AG09319 (cell line): ENCODE results near the gene EFNB2.

Experiments used
- DNase-seq: peaks from one replicate; pipeline ENCODE4 v3.0.0-alpha.2; 2010; ENCODE audit warnings: low read depth; ENCODE audit errors: extremely low read depth
- TF ChIP-seq, protein P1 (sequence below): IDR thresholded peaks from 2 replicates; pipeline ENCODE4 v1.5.1; 2011; ENCODE audit warnings: low read depth, mild to moderate bottlenecking, inconsistent platforms, low read length, moderate library complexity

EFNB2 gene

GRCh38 chr13:106455777-106456176 is 79.7 kb downstream of the EFNB2 start:
- no peak for DNase-seq
- TF ChIP-seq, protein P1, sequence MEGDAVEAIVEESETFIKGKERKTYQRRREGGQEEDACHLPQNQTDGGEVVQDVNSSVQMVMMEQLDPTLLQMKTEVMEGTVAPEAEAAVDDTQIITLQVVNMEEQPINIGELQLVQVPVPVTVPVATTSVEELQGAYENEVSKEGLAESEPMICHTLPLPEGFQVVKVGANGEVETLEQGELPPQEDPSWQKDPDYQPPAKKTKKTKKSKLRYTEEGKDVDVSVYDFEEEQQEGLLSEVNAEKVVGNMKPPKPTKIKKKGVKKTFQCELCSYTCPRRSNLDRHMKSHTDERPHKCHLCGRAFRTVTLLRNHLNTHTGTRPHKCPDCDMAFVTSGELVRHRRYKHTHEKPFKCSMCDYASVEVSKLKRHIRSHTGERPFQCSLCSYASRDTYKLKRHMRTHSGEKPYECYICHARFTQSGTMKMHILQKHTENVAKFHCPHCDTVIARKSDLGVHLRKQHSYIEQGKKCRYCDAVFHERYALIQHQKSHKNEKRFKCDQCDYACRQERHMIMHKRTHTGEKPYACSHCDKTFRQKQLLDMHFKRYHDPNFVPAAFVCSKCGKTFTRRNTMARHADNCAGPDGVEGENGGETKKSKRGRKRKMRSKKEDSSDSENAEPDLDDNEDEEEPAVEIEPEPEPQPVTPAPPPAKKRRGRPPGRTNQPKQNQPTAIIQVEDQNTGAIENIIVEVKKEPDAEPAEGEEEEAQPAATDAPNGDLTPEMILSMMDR = no peak

DNA sequence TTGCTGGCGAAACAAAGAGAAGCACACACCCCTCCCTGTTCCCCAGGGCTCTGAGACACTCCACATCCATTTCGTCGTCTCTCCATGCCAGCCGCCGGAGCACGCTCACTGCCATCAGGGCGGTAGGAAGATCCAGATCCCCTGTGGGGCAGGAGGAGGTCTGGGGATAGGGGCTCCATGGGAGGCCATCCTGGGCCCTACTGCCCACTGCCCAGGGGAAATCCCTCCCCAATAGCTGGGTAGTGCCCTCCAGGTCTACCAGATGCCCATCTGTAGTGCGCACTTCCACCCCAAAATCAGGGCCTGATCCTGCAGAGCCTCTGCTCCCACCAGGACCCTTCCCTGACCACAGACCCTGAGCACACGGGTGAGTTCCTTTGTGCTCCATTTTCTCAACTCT is 80.3 kb downstream of the EFNB2 start:
- TF ChIP-seq, protein P1 = no peak
- no peak for DNase-seq

- no peak for DNase-seq
- TF ChIP-seq, protein P1 = no peak
Observed at GRCh38 chr13:106453101-106453500, 82.4 kb downstream of the EFNB2 start.

GRCh38 chr13:106450991-106451390 is 84.5 kb downstream of the EFNB2 start:
- TF ChIP-seq, protein P1 = no peak
- DNase-seq = no peak

- no peak for DNase-seq
- TF ChIP-seq, protein P1 = no peak
Observed at GRCh38 chr13:106449096-106449495, 86.4 kb downstream of the EFNB2 start.

DNA sequence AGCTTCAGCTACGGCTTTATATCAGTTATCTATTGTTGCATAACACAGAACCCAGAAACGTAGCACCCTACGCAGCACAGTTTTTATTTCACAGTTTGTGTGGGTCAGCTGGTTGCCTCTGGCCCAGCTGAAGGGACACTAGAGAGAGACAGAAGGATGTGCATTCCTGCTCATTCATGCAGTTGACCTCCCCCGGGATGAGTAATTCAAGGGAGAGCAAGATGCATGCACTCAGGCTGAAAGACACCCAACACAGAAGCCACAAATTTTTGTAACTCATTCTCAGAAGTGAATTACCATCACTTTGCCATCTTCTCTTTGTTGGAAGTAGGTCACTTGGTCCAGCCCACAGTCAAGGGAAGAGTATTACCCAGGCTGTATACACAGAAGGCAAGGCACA is 89.5 kb downstream of the EFNB2 start:
- DNase-seq = no peak
- TF ChIP-seq, protein P1 = no peak

DNA sequence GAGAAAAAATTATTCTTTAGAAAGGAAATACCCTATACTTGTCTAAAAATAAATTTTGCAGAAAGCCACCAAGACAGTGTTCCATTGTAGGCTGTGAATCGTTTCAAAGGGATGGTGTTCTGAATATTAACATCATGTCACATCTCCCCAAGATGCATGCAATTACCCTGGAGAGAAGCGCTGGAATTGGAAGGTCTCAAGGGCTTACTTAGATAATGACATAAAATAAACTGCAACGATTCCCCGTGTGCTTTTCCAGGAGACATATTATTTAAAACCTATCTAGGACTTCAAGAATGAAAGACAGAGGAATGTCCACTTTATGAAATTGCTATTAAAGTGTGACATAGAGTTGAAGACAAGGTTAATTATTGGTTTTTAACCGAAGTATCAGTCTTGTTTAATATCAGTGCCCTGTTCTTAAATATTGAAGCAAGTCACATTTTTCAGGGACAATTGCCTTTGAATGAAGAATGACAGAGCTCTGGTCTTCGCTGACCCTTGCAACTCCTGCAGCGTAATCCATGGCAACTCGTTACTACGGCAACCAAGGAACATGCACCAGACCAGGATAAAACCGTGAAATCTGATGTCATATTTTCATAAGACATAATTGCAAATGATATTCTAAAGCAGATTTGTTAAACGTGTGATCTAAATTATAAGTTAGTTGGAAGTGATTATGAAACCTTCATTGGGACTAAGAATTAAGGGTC is 91.7 kb downstream of the EFNB2 start:
- TF ChIP-seq, protein P1 = no peak
- DNase-seq = no peak
